ENCODE measurements around the gene SERPINC1. TPM values are rescaled to one million over a fixed set of nuclear protein-coding genes. Genes with fewer than 3 reads are reported as not detected.

SERPINC1 gene
- polyA plus RNA-seq, 1 donor from 2014 or later = not detected

- H3K9ac ChIP-seq (ENCODE audit: low read length) = no peak overlapping the region
- H3K4me2 ChIP-seq (ENCODE audit: low read length) = no peak overlapping the region
- TF ChIP-seq MXI1 (conservative IDR thresholded peaks at IDR 0.05; ENCODE audit: poor library complexity, severe bottlenecking) = no peak
- no peak for TF ChIP-seq EP300 (conservative IDR thresholded peaks at IDR 0.05; ENCODE audit: poor library complexity, severe bottlenecking)
- no peak for TF ChIP-seq RAD21 (conservative IDR thresholded peaks at IDR 0.05)
- TF ChIP-seq TAF1 (IDR thresholded peaks at IDR 0.05; ENCODE audit: low read depth) = no peak
- no peak for TF ChIP-seq SMC3 (conservative IDR thresholded peaks at IDR 0.05; ENCODE audit: poor library complexity)
- TF ChIP-seq CTCF (IDR thresholded peaks at IDR 0.05; ENCODE audit: poor library complexity, severe bottlenecking) = no peak
- TF ChIP-seq EZH2 (IDR thresholded peaks at IDR 0.05; ENCODE audit: borderline replicate concordance, insufficient read depth, low read length, poor library complexity, severe bottlenecking) = no peak
- no peak for TF ChIP-seq POLR2AphosphoS5 (IDR thresholded peaks at IDR 0.05)
- no peak for TF ChIP-seq REST (IDR thresholded peaks at IDR 0.05; ENCODE audit: borderline replicate concordance)
- H3K4me3 ChIP-seq (ENCODE audit: low read length) = no peak overlapping the region
- H3K9me2 ChIP-seq (ENCODE audit: insufficient read depth, low read length) = no peaks in the 10 kb centered on the region
- H3K9me3 ChIP-seq (ENCODE audit: low read length) = no peaks in the 10 kb centered on the region
- H4K20me1 ChIP-seq (ENCODE audit: insufficient read depth) = no peaks in the 10 kb centered on the region
- no peaks in the 10 kb centered on the region for H3K36me3 ChIP-seq (ENCODE audit: insufficient read depth, low read length)
- no peak overlapping the region for H2AFZ ChIP-seq (ENCODE audit: low read depth, low read length)
- no peaks in the 10 kb centered on the region for H3K27me3 ChIP-seq (ENCODE audit: insufficient read depth, low read depth, low read length)
- no peak overlapping the region for H3K27ac ChIP-seq (ENCODE audit: low read length)
- no peaks in the 10 kb centered on the region for H3K79me2 ChIP-seq (replicated peaks; ENCODE audit: insufficient read depth, low read length)
- no peaks in the 10 kb centered on the region for H3F3A ChIP-seq (ENCODE audit: insufficient read depth, low read length, poor library complexity, severe bottlenecking)
These were observed 16.1 kb downstream of the SERPINC1 start for GRCh38 chr1:173900992-173901391.

- Histone ChIP-seq H3K79me2 (replicated peaks; ENCODE audit: insufficient read depth, low read length) (no peaks in the 10 kb centered on the region), H3K4me2 (ENCODE audit: low read length) (no peak overlapping the region), H3K9me2 (ENCODE audit: insufficient read depth, low read length) (no peaks in the 10 kb centered on the region), H2AFZ (ENCODE audit: low read depth, low read length) (no peak overlapping the region), H3K9ac (ENCODE audit: low read length) (no peak overlapping the region), H3K27ac (ENCODE audit: low read length) (no peak overlapping the region), H3F3A (ENCODE audit: insufficient read depth, low read length, poor library complexity, severe bottlenecking) (no peaks in the 10 kb centered on the region), H3K4me3 (ENCODE audit: low read length) (no peak overlapping the region), H3K27me3 (ENCODE audit: insufficient read depth, low read depth, low read length) (no peaks in the 10 kb centered on the region), H3K36me3 (ENCODE audit: insufficient read depth, low read length) (no peaks in the 10 kb centered on the region), H4K20me1 (ENCODE audit: insufficient read depth) (no peaks in the 10 kb centered on the region), H3K9me3 (ENCODE audit: low read length) (no peaks in the 10 kb centered on the region)
- TF ChIP-seq POLR2AphosphoS5 (IDR thresholded peaks at IDR 0.05) = no peak
- no peak for TF ChIP-seq TAF1 (IDR thresholded peaks at IDR 0.05; ENCODE audit: low read depth)
- TF ChIP-seq MXI1 (conservative IDR thresholded peaks at IDR 0.05; ENCODE audit: poor library complexity, severe bottlenecking) = no peak
- TF ChIP-seq RAD21 (conservative IDR thresholded peaks at IDR 0.05) = no peak
- no peak for TF ChIP-seq REST (IDR thresholded peaks at IDR 0.05; ENCODE audit: borderline replicate concordance)
- no peak for TF ChIP-seq SMC3 (conservative IDR thresholded peaks at IDR 0.05; ENCODE audit: poor library complexity)
- no peak for TF ChIP-seq EP300 (conservative IDR thresholded peaks at IDR 0.05; ENCODE audit: poor library complexity, severe bottlenecking)
- no peak for TF ChIP-seq EZH2 (IDR thresholded peaks at IDR 0.05; ENCODE audit: borderline replicate concordance, insufficient read depth, low read length, poor library complexity, severe bottlenecking)
- no peak for TF ChIP-seq CTCF (IDR thresholded peaks at IDR 0.05; ENCODE audit: poor library complexity, severe bottlenecking)
These were observed 16.7 kb downstream of the SERPINC1 start for GRCh38 chr1:173900427-173900826.
